Naive B cell (primary cell): ENCODE data around the gene COL13A1. TPM values are rescaled to one million over a fixed set of nuclear protein-coding genes. Genes with fewer than 3 reads are reported as not detected.
A peak's percentile ranks its signal among the peaks of the same experiment; 100 is the strongest.

ENCODE experiments used
- ATAC-seq, 2 donors: fragments of 150-1000 bp; cut with Tn5 transposase; 2 replicates each; pipeline ENCODE4 v1.10.0; 2021; ENCODE audit warnings: low read depth in 2 of 2, mild to moderate bottlenecking in 2 of 2, moderate library complexity in 2 of 2
- DNase-seq: peaks from one replicate; pipeline ENCODE4 v3.0.0; 2022
- H3K27ac Mint-ChIP-seq, 6 donors: one replicate each; pipeline ENCODE4 v1.8.0; 2020 to 2022; ENCODE audit warnings: mild to moderate bottlenecking in 6 of 6, mixed read lengths in 6 of 6, moderate library complexity in 5 of 6, inconsistent platforms in 2 of 6
- H3K27me3 Mint-ChIP-seq, 3 donors: one replicate each; pipeline ENCODE4 v1.8.0; 2021 to 2022; ENCODE audit warnings: mixed read lengths in 3 of 3, mild to moderate bottlenecking in 1 of 3
- H3K36me3 Mint-ChIP-seq, 2 donors: one replicate each; pipeline ENCODE4 v1.8.0; 2020 to 2022; ENCODE audit warnings: mixed read lengths in 2 of 2, inconsistent platforms in 1 of 2, mild to moderate bottlenecking in 1 of 2
- H3K4me1 Mint-ChIP-seq, 3 donors: one replicate each; pipeline ENCODE4 v1.8.0; 2020 to 2022; ENCODE audit warnings: mixed read lengths in 3 of 3, inconsistent platforms in 1 of 3, mild to moderate bottlenecking in 1 of 3, moderate library complexity in 1 of 3
- H3K4me3 Mint-ChIP-seq, 8 donors: one replicate each; pipeline ENCODE4 v1.8.0; 2020 to 2022; ENCODE audit warnings: mild to moderate bottlenecking in 8 of 8, mixed read lengths in 8 of 8, moderate library complexity in 8 of 8, inconsistent platforms in 2 of 8
- H3K9me3 Mint-ChIP-seq, 7 donors: one replicate each; pipeline ENCODE4 v1.8.0; 2020 to 2022; ENCODE audit warnings: mixed read lengths in 7 of 7, mild to moderate bottlenecking in 5 of 7, inconsistent platforms in 2 of 7, moderate library complexity in 1 of 7
- polyA plus RNA-seq, 6 donors: library from polyadenylated mRNA; unstranded; fragments of 300-500 nt; fragmentation: Illumina TruSeq; gene quantifications; one replicate each; pipeline ENCODE4 v1.2.3, GENCODE V29; 2021; ENCODE audit warnings: low read depth in 6 of 6

Gene COL13A1
- polyA plus RNA-seq, 6 donors from 2014 or later: not detected

DNA sequence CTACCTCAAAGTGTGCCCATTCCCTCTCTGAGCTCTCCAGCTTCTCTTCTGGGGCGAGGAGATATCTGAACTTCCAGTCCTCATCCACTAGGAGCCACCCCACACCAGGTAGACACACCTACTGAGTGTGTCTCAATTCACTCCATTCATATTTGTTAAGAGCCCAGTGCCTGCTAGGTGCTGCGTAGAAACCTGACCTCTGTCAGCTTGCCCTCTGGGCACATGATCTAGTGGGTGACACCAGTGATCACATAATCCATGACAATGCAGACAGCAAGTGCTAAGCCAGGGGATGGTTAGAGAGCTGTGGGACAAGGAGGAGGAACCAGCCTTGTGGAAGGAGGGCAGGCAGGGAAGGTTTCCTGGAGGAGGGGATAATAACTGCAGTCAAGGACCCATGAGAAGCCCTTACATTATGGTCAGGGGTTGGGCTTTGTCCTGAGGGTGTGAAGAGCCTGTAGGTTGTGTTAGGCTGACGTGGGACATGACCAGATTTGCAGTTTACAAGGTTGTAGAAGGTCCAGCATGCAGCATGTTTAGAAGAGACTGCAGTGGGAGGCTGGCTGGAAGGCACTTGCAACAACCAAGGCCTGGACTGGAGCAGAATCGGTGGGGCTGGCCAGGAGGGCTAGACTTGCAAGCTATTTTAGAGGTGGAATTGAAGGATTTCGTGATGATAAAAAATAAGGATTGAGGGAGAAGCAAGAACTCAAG is 81.8 kb downstream of the COL13A1 start:
- Mint-ChIP-seq H3K9me3 (no peaks in the 10 kb centered on the region), H3K27ac (peak overlapping the region in 1 of 6 donors; percentile 5), H3K36me3 (no peaks in the 10 kb centered on the region), H3K4me1 (peaks cover 0 to 5% (median 0%) of the 10 kb centered on the region in 3 donors), H3K4me3 (no peak overlapping the region), H3K27me3 (peaks cover 17 to 29% (median 19%) of the 10 kb centered on the region in 3 donors)
- ATAC-seq (no peak), DNase-seq (no peak)

DNA sequence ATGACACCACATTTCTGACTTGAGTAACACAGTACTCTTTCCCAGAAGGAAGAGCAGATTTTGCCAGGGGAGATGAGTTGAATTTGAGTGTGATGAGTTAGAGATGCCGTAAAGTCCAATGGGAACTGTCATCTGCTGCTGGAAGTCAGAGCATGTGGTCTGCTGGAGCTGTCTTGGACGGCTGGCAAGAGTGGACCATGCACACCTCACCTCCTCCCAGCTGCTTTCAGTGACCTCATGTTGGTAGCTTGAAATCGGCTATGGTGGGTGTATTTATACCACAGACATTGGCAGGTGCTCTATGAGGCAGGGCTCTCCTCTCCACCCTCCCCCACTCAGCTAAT is 82.3 kb downstream of the COL13A1 start:
- no peak overlapping the region for H3K4me3 Mint-ChIP-seq
- no peaks in the 10 kb centered on the region for H3K36me3 Mint-ChIP-seq
- H3K4me1 Mint-ChIP-seq: peaks cover 0 to 5% (median 0%) of the 10 kb centered on the region in 3 donors
- no peak for ATAC-seq
- H3K27ac Mint-ChIP-seq: no peak overlapping the region
- H3K27me3 Mint-ChIP-seq: peaks cover 17 to 29% (median 19%) of the 10 kb centered on the region in 3 donors
- DNase-seq: no peak
- H3K9me3 Mint-ChIP-seq: no peaks in the 10 kb centered on the region

DNA sequence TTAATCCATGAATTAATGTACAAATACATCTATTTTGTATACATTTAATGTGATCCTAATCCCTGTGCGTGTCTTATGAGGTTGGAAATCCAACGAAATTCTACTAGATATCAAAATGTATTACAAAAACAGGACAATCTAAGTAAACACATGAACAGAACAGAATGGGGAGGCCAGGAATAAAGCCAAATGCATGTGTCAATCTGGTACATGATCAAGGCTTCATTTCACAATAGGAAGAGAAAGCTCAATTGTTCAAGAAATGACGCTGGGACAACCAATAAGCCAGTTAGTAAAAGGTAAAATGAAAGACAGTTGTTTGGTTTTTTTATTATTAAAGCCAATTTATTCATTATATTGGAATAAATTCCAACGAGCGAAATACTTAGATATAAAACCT is 83.0 kb downstream of the COL13A1 start:
- H3K4me1 Mint-ChIP-seq: peaks cover 0 to 5% (median 0%) of the 10 kb centered on the region in 3 donors
- no peak overlapping the region for H3K27ac Mint-ChIP-seq
- H3K27me3 Mint-ChIP-seq: peaks cover 14 to 28% (median 19%) of the 10 kb centered on the region in 3 donors
- ATAC-seq (no peak), DNase-seq (no peak)
- no peaks in the 10 kb centered on the region for H3K9me3 Mint-ChIP-seq
- H3K36me3 Mint-ChIP-seq: no peaks in the 10 kb centered on the region
- no peak overlapping the region for H3K4me3 Mint-ChIP-seq

DNA sequence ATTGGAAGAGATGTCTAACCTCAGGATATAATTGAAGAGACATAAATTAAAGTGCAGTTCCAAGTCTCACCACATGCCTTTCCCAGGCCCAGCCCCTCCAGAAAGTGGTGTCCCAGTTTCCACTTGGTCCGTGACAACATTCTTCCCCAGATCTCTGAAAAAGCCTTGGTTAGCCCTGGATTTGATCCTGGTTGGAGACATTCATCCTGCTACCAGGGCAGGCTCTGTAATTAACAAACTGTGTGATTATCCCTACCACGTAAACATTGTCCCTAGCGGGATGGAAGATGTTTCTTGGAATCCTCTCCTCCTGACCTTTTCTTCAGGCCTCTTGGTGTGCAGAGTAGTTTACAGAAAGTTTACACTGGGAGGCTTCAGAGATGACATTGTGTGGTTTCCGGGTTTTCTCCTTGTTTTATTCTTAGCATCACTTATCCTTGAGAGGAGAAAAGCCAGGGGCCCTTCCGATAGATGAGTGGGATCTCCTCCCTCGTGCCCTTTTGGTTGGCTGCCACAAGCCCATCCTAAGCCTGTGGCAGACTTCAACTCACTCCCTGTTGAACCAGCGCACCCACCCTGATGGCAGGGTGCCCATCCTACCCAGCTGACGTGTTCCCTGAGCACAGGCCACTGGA is 83.8 kb downstream of the COL13A1 start:
- H3K4me1 Mint-ChIP-seq: peaks cover 0 to 5% (median 0%) of the 10 kb centered on the region in 3 donors
- DNase-seq: no peak
- H3K4me3 Mint-ChIP-seq: no peak overlapping the region
- H3K36me3 Mint-ChIP-seq: no peaks in the 10 kb centered on the region
- peak overlapping the region in 2 of 6 donors; percentile 64 to 77 for H3K27ac Mint-ChIP-seq
- peaks cover 11 to 20% (median 14%) of the 10 kb centered on the region in 3 donors for H3K27me3 Mint-ChIP-seq
- no peak for ATAC-seq
- no peaks in the 10 kb centered on the region for H3K9me3 Mint-ChIP-seq

DNA sequence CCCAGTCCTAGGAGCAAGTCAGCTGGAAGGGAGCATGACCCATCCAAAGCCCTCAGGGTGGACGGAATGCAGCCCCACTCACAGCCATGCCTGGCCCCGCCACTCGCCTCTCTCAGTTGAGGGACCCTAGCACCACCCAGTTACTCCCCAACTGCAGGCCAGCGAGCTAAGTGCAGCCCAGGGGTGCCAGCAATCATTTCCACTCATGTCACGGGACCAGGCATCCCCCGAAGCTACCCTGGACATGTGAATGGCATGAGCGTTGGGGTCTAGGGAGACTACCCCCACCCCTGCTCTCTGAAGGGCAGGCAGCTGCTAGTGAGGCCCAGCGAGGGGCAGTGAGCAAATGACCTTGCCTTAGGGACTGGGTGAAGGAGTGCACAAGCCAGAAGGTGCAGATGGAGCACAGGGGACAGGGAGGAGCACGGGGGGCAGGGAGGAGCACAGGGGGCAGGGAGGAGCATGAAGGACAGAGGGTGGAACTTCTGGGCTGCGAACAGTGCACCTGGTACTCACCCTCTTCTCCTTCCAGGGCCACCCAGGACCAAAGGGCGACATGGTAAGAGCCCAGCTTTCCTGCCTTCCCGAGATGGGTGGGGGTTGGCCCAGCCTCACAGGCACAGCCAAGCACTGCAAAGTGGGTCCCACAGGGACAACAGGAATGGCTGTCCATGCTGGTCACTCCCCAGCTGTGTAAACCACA is 87.3 kb downstream of the COL13A1 start:
- H3K4me1 Mint-ChIP-seq: no peaks in the 10 kb centered on the region
- H3K9me3 Mint-ChIP-seq: no peaks in the 10 kb centered on the region
- no peaks in the 10 kb centered on the region for H3K36me3 Mint-ChIP-seq
- ATAC-seq: no peak
- no peak overlapping the region for H3K27ac Mint-ChIP-seq
- DNase-seq: no peak
- H3K27me3 Mint-ChIP-seq: peaks cover 0 to 3% (median under 1%) of the 10 kb centered on the region in 3 donors
- no peak overlapping the region for H3K4me3 Mint-ChIP-seq

DNA sequence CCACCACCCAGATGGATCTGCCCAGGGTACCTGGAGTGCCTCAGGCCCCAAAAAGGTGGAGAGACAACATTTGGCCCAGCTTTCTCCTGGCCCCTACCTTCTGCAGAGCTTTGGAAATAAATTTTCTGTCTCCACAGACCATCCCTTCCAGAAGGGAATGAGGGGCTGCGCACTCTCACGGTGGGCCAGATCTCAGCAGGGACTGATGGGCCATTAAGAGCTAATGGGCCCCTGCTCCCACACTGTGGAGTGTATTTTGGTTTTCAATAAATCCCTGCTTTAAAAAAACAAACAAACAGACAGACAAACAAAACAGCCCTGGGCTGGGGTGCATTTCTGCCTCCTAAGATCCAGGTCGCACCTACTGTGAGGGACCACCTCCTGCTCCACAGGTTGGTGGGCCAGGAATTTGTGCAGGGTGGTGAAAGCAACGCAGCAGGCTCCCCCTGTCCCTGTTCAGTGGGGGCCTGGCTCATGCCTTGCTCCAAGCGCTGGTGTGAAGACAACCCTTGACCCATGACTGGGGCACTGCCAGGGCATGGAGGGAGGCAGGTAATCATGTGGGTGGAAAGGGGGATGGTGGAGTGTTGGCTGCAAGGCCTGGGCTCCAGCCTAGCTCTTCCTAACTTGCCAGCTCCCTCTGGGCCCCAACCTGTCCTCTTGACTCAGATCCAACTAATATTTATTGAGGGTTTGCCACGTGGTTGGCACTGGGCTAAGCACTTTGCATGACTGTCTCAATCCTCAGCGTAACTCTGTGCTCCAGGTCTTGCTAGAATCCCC is 88.5 kb downstream of the COL13A1 start:
- H3K9me3 Mint-ChIP-seq: no peaks in the 10 kb centered on the region
- no peak overlapping the region for H3K4me3 Mint-ChIP-seq

DNA sequence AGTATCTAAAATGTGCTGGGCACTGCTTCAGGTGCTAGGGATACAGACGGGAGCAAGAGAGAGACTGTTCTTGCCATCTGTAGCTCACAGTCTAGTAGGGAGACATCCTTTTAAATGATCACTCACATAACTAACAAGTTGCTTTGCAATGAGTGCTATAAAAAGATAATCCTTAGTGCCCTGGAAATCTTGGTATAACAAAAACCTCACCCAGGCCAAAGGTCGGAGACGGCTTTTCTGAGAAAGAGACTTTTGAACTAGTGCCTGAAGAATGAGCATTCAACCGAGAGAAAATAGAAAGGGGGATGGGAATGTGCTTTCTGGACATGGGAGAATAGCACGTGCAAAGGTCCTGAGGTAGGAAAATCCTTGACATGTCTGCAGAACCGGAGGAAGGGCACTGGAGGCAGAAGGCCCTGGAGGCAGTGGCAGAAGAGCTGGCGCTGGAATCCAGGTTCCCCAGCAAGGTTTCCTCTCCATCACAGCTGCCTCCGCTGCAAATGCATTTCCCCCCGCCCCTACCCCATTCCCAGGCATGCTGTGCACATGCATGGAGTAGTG is 89.4 kb downstream of the COL13A1 start:
- Mint-ChIP-seq H3K36me3 (no peaks in the 10 kb centered on the region), H3K27ac (peak overlapping the region in 1 of 6 donors; percentile 16), H3K27me3 (peaks cover 0 to 3% (median 0%) of the 10 kb centered on the region in 3 donors), H3K4me1 (no peaks in the 10 kb centered on the region), H3K9me3 (no peaks in the 10 kb centered on the region), H3K4me3 (no peak overlapping the region)
- ATAC-seq (no peak), DNase-seq (no peak)

More for the DNA sequence above, 88.5 kb downstream of the COL13A1 start:
- H3K27me3 Mint-ChIP-seq: peaks cover 0 to 3% (median 0%) of the 10 kb centered on the region in 3 donors
- ATAC-seq (no peak), DNase-seq (no peak)
- H3K36me3 Mint-ChIP-seq: no peaks in the 10 kb centered on the region
- peak overlapping the region in 1 of 6 donors; percentile 16 for H3K27ac Mint-ChIP-seq
- no peaks in the 10 kb centered on the region for H3K4me1 Mint-ChIP-seq

DNA sequence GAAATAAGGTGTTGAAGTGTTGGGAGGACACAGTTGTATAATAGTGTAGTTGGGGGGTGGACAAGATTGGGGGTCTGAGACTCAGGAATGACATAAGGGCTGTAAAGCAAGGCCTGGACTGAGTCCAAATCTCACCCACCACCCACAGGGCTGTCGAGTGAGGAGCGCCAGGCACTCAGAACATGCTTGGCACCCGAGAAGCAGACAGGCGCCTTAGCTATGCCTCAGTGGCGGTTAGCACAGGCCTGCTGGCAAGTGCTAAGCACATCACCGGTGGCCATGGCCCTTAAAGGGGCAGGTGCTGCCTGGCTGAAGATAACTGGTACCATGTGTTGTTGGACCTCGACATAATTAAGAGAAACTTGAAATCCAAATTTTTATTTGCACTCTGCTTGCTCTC is 90.7 kb downstream of the COL13A1 start:
- no peak for ATAC-seq
- Mint-ChIP-seq H3K4me3 (no peak overlapping the region), H3K4me1 (no peaks in the 10 kb centered on the region), H3K9me3 (no peaks in the 10 kb centered on the region), H3K27ac (no peak overlapping the region), H3K27me3 (no peaks in the 10 kb centered on the region), H3K36me3 (no peaks in the 10 kb centered on the region)
- DNase-seq: no peak

DNA sequence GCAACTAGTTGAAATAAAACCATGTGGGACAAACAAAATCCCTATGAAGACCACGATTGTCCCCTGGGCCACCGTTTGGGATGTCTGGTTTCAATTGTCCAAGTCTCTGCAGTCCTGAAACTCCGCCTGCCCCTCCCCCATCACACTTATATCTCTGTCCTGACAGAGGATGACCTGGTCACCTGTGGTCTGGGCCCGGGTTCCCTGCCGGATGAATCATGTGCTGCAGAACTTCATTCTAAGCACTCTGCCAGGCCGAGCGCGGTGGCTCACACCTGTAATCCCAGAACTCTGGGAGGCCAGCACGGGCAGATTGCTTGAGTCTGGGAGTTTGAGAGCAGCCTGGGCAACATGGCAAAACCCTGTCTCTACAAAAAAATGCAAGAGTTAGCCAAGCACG is 91.1 kb downstream of the COL13A1 start:
- no peaks in the 10 kb centered on the region for H3K4me1 Mint-ChIP-seq
- ATAC-seq (no peak), DNase-seq (no peak)
- no peaks in the 10 kb centered on the region for H3K36me3 Mint-ChIP-seq
- H3K27ac Mint-ChIP-seq: no peak overlapping the region
- no peak overlapping the region for H3K4me3 Mint-ChIP-seq
- no peaks in the 10 kb centered on the region for H3K27me3 Mint-ChIP-seq
- H3K9me3 Mint-ChIP-seq: no peaks in the 10 kb centered on the region

DNA sequence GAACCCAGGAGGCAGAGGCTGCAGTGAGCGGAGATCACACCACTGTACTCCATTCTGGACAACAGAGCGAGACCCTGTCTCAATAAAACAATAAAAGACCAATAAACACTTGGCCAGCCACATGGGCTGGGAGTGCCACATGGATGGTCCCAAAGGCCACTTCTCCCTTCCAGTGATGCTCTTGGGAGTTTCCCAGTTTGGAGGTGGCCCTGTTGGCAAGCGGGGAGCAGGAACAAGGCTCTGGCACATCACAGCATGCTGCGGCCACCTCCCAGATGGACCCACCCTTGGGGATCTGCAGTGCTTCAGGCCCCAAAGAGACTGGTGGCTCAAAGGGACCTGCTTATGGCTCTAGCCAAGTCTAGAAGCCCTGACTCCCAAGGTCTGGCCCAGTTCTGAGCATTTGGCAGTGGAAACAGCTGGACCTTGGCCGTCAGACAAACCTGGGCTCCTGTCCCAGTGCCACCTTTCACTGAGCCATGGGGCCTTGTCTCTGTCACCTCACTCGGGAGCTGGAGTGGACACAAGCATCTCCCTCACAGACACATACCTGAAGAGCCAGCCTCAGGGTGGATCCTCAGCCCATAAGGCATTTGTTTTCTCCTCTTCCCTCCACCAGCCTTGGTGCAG is 91.7 kb downstream of the COL13A1 start:
- Mint-ChIP-seq H3K36me3 (no peaks in the 10 kb centered on the region), H3K27ac (no peak overlapping the region), H3K9me3 (no peaks in the 10 kb centered on the region), H3K4me3 (no peak overlapping the region), H3K27me3 (no peaks in the 10 kb centered on the region), H3K4me1 (no peaks in the 10 kb centered on the region)
- DNase-seq (no peak), ATAC-seq (no peak)

DNA sequence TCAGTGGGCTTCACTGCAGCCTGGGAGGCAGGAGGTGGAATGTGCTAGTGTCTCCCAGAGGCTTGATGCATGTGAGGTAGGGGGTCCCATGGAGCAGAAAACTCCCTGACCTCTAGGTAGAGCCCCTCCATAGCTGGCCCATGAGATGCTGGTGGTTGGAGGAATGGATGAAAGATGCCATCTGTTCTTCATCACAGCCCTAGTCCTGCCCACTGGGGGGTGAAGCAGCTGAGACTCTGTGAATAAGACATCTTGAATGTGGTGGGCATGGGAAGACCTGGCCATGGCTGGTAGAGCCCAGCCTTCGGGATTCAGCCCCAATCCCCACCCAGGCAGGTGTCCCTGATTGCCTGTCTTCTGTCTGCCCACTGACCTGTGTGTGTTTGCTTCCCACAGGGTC is 92.5 kb downstream of the COL13A1 start:
- Mint-ChIP-seq H3K27me3 (no peaks in the 10 kb centered on the region), H3K4me1 (no peaks in the 10 kb centered on the region), H3K4me3 (no peak overlapping the region), H3K27ac (no peak overlapping the region), H3K36me3 (no peaks in the 10 kb centered on the region), H3K9me3 (no peaks in the 10 kb centered on the region)
- no peak for ATAC-seq
- no peak for DNase-seq

DNA sequence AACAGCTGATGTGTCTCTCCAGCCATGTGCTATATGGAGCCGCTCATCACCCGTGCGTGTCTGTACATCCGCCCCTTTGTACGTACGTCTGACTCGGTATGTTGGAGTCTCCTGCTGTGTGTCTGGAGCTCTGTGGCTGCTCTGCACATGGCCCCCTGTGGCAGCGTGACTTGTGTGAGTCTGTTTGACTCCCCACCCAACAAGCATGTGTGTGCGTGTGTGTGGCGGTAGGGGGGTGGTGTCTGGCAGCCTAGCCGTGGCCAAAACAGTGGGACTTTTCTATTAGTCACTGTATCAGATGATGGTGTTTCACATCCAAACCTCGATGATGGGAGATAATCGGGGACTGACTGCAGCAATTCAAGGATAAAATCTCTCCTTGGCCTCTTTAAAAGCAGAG is 94.1 kb downstream of the COL13A1 start:
- Mint-ChIP-seq H3K9me3 (no peaks in the 10 kb centered on the region), H3K4me3 (no peak overlapping the region), H3K27me3 (no peaks in the 10 kb centered on the region), H3K4me1 (no peaks in the 10 kb centered on the region), H3K27ac (no peak overlapping the region), H3K36me3 (no peaks in the 10 kb centered on the region)
- DNase-seq (no peak), ATAC-seq (no peak)
